Activated CD4-positive, alpha-beta T cell treated with anti-CD3 and anti-CD28 coated beads, Interleukin-2, amount 10 ng/mL, durations not matched to agents 7 days and 5 days (primary cell): ENCODE data around the gene PAK2. TPM values are rescaled to one million over a fixed set of nuclear protein-coding genes. Genes with fewer than 3 reads are reported as not detected.
"Not testable (repeated sequence)": the region's sequence is repeated elsewhere in the genome, so short reads cannot be mapped to it uniquely, and the experiment has no call there.

ENCODE experiments used
- CTCF ChIA-PET: fragments of 350-600 bp; sonication (Branson Sonifier 250); formaldehyde crosslinking; loops from one replicate; lab custom pipeline; 2021; ENCODE audit warnings: antibody characterized with exemption; lab: Charles Lee
- POLR2A ChIA-PET: fragments of 350-600 bp; sonication (Branson Sonifier 250); formaldehyde crosslinking; loops from one replicate; lab custom pipeline; 2021; ENCODE audit warnings: antibody characterized with exemption; lab: Charles Lee
- DNase-seq: peaks from one replicate; pipeline ENCODE4 v3.0.0-alpha.2; 2020
- H3K27ac Mint-ChIP-seq: one replicate; pipeline ENCODE4 v1.8.0; 2021; ENCODE audit warnings: mild to moderate bottlenecking, moderate library complexity, mixed read lengths
- H3K27me3 Mint-ChIP-seq: one replicate; pipeline ENCODE4 v1.8.0; 2021; ENCODE audit warnings: mixed read lengths
- H3K36me3 Mint-ChIP-seq: one replicate; pipeline ENCODE4 v1.8.0; 2021; ENCODE audit warnings: low read depth, mixed read lengths
- H3K4me1 Mint-ChIP-seq: one replicate; pipeline ENCODE4 v1.8.0; 2021; ENCODE audit warnings: mixed read lengths
- H3K4me3 Mint-ChIP-seq: one replicate; pipeline ENCODE4 v1.8.0; 2021; ENCODE audit warnings: mild to moderate bottlenecking, moderate library complexity, mixed read lengths
- H3K9me3 Mint-ChIP-seq: one replicate; pipeline ENCODE4 v1.8.0; 2021; ENCODE audit warnings: mixed read lengths
- total RNA-seq, 2 experiments: library from RNA; stranded (reverse); gene quantifications; one replicate each; pipeline ENCODE4 v1.2.3, GENCODE V29; 2021

PAK2 gene
- total RNA-seq, 2 experiments from 2014 or later = 88.6 to 98.5 TPM

DNA sequence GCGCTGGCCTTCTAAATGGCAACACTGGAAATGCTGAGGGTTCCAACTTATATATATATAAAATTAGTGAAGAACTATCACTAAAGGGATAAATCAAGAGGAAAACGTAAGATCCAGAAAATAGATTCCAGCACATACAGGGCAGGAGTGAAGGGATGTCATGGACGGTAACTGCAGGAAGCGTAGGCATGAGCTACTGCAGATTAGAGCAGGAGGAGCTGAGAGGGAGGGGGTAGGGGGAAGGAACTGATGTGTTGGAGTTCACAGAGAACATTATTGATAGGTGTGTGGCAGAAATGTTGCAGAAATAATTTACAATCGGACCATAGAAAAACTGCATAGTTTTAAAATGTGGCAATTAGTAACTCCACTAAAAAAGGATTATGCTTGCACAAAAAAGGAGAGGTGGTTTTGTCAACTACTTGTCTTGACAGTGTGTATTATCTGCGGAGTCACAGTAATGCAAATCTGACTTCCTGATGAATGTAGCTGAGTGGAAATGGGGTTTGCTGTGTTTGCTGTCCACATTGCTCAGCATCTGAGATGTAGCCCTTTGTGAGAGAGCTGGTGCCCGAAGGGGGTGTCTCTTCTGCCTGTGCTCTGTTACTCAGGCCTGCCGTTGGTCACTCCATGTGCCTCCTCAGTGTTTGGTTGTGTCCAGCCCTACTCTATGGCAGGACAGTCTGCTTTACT, 61.2 kb downstream of the PAK2 start:
- Mint-ChIP-seq H3K27ac (no peak overlapping the region), H3K36me3 (peaks cover 48% of the 10 kb centered on the region), H3K9me3 (no peaks in the 10 kb centered on the region), H3K4me3 (no peak overlapping the region), H3K4me1 (peaks cover 21% of the 10 kb centered on the region), H3K27me3 (no peaks in the 10 kb centered on the region)
- no peak for DNase-seq
- ChIA-PET POLR2A (no interaction called here), CTCF (interaction anchor here (0.7 to 1.0 kb wide), 2 partner anchors 15 to 49 kb away, joined by 3 to 4 read pairs; no protein-coding TSS in a partner anchor)

DNA sequence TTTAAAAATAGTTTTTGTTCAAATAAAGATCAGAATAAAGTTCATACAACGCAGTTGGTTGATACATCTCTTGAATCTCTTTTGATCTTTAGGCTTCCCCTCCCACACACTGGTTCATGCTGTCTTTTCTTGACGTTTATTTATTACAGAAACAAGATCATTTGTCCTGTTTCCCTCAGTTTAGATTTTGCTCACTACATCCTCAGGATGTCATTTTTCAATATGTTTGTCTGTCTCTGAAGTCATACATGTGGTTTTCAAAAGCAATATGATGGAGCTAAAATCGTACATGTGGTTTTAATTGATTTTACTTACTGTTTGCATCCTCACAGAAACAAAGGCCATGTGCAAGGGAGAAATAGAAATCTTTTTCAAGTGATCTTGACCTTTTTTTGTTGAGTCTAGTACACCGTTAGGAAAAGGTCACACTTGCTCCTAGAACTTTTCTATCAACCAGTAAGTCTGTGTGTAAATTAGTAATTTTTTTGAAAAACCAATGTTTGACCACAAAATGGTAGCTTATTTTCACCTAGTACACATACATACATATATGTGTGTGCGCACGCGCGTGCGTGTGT, 64.3 kb downstream of the PAK2 start:
- H3K4me3 Mint-ChIP-seq = no peak overlapping the region
- H3K36me3 Mint-ChIP-seq = peaks cover 60% of the 10 kb centered on the region
- POLR2A ChIA-PET = interaction anchor here (0.6 kb wide), 1 partner anchor 214 kb away, joined by 3 read pairs; no protein-coding TSS in a partner anchor
- CTCF ChIA-PET = interaction anchor here (1.4 kb wide), 1 partner anchor 13 kb away, joined by 3 read pairs; no protein-coding TSS in a partner anchor
- H3K27ac Mint-ChIP-seq = peak overlapping the region; percentile 22
- H3K27me3 Mint-ChIP-seq = no peaks in the 10 kb centered on the region
- H3K9me3 Mint-ChIP-seq = no peaks in the 10 kb centered on the region
- no peak for DNase-seq
- H3K4me1 Mint-ChIP-seq = peaks cover 21% of the 10 kb centered on the region

DNA sequence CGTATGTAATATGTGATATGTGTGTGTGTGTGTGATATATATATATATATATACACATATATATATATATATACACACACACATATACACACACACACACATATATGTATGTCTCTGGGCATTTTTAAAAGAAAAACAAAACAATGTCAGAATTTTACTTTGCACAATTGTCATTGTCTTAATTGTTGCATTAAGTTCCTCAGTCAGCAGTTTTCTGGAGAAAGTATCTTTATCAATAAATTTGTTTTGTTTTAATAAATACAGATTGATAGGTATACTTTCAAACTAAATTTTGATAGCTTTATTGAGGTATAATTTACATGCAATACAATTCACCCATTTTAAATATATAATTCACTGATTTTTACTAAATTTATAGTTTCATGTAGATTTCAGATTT, 65.1 kb downstream of the PAK2 start:
- H3K4me3 Mint-ChIP-seq = no peak overlapping the region

DNA sequence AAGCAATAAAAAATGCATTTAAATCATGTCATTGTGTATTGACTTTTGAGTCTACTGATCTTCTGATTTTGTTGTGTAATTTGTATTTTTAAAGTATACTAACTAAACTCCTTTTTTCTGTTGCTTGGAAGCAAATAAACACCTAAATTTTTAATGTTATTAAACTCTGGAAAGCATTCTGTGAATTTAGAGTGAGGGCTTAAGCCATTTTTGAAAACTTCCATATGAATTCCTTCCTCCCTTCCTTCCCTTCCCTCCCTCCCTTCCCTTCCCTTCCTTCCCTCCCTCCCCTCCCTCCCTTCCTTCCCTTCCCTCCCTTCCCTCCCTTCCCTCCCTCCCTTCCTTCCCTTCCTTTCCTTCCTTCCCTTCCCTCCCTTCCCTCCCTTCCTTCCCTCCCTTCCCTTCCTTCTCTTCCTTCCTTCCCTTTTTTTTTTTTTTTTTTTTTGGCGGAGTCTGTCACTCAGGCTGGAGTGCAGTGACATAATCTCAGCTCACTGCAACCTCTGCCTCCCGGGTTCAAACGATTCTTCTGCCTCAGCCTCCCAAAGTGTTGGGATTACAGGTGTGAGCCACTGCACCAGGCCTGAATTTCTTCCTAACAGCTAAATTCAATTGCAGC, 71.4 kb downstream of the PAK2 start:
- H3K36me3 Mint-ChIP-seq = peaks cover 62% of the 10 kb centered on the region
- H3K4me1 Mint-ChIP-seq = no peaks in the 10 kb centered on the region
- ChIA-PET CTCF (no interaction called here), POLR2A (no interaction called here)
- no peaks in the 10 kb centered on the region for H3K27me3 Mint-ChIP-seq
- peak overlapping the region; percentile 36 for H3K27ac Mint-ChIP-seq
- DNase-seq = no peak
- H3K4me3 Mint-ChIP-seq = no peak overlapping the region
- H3K9me3 Mint-ChIP-seq = no peaks in the 10 kb centered on the region

More for the DNA sequence above, 65.1 kb downstream of the PAK2 start:
- peaks cover 21% of the 10 kb centered on the region for H3K4me1 Mint-ChIP-seq
- peaks cover 61% of the 10 kb centered on the region for H3K36me3 Mint-ChIP-seq
- no peak overlapping the region for H3K27ac Mint-ChIP-seq
- CTCF ChIA-PET = interaction anchor here (1.4 kb wide), 1 partner anchor 14 kb away, joined by 3 read pairs; no protein-coding TSS in a partner anchor
- POLR2A ChIA-PET = no interaction called here
- DNase-seq = no peak
- H3K9me3 Mint-ChIP-seq = no peaks in the 10 kb centered on the region
- no peaks in the 10 kb centered on the region for H3K27me3 Mint-ChIP-seq

DNA sequence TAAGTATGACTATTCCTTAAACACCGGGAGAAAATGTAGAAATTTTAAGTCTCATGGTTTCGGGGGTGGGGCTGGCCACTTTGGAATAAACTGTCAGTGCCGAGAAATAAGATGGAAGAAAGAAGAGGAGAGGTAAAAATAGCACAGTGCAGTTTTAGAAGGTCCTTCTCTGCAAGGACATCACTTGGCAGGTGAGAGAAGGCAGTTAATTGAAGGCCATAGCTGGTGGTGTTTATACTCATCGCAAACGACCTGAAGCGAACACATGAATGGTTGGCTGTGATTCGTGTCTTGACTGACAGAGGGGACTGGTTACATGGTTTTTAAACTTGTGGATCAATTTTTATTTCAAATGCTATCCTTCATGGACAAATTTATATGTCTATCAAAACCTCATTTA, 73.2 kb downstream of the PAK2 start:
- H3K27me3 Mint-ChIP-seq = no peaks in the 10 kb centered on the region
- no peaks in the 10 kb centered on the region for H3K4me1 Mint-ChIP-seq
- ChIA-PET POLR2A (no interaction called here), CTCF (no interaction called here)
- H3K36me3 Mint-ChIP-seq = peaks cover 50% of the 10 kb centered on the region
- no peak overlapping the region for H3K27ac Mint-ChIP-seq
- no peak overlapping the region for H3K4me3 Mint-ChIP-seq
- no peaks in the 10 kb centered on the region for H3K9me3 Mint-ChIP-seq
- no peak for DNase-seq

DNA sequence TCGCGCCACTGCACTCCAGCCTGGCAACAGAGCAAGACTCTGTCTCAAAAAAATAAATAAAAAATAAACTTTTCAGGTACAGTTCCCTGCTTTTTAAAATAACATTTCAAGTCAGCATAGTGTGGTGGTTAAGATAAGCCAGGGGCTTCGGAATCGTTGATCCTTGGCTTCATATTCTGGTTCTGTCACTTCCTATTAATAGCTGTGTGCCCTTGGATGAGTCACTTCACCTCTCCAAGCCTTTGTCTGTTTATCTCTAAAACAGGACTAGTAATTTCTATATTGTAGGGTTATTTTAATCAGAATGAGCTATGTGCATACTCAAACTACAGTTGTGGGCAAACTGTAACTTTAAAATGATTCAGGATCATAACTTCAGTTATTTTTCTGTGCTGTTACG, 74.2 kb downstream of the PAK2 start:
- ChIA-PET CTCF (interaction anchor here (0.6 to 1.0 kb wide), 2 partner anchors 9 to 233 kb away, joined by 3 read pairs; no protein-coding TSS in a partner anchor), POLR2A (no interaction called here)
- Mint-ChIP-seq H3K27ac (no peak overlapping the region), H3K27me3 (no peaks in the 10 kb centered on the region), H3K36me3 (peaks cover 44% of the 10 kb centered on the region), H3K4me1 (no peaks in the 10 kb centered on the region), H3K9me3 (no peaks in the 10 kb centered on the region), H3K4me3 (no peak overlapping the region)
- no peak for DNase-seq

DNA sequence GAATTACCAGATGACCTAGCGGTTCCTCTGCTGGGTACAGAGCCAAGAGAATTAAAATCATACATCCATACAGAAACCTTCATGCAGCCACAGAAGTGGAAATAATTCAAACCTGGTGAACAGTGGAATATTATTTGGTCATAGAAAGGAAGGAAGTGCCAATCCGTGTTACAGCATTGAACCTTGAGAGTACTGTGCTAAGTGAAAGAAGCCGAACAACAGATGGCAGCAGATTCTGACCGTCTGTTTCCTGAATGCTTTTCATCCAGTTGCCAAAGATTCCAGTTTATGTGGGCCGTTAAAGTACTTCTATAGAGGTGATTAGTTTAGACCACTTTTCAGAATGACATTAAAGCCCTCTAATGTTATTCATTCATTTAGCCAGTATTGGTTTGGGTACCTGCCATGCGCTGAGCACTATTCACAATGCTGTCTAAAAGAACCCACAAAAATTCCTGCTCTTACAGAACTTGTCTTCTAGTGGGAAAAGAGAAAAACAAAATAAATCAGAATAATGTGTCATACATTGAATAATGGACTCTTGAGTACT, 82.2 kb downstream of the PAK2 start:
- no peak for DNase-seq
- Mint-ChIP-seq H3K27ac (no peak overlapping the region), H3K36me3 (peaks cover 47% of the 10 kb centered on the region), H3K4me3 (no peak overlapping the region), H3K9me3 (no peaks in the 10 kb centered on the region), H3K4me1 (no peaks in the 10 kb centered on the region), H3K27me3 (no peaks in the 10 kb centered on the region)
- ChIA-PET POLR2A (no interaction called here), CTCF (interaction anchor here (1.1 kb wide), 1 partner anchor 8 kb away, joined by 3 read pairs; no protein-coding TSS in a partner anchor)

GRCh38 chr3:196829651-196830050, 90.0 kb downstream of the PAK2 start:
- CTCF ChIA-PET = interaction anchor here (0.8 kb wide), 1 partner anchor 140 kb away, joined by 3 read pairs; no protein-coding TSS in a partner anchor
- H3K36me3 Mint-ChIP-seq = peaks cover 17% of the 10 kb centered on the region
- H3K27ac Mint-ChIP-seq, POLR2A ChIA-PET, H3K9me3 Mint-ChIP-seq, DNase-seq, H3K27me3 Mint-ChIP-seq, H3K4me1 Mint-ChIP-seq, H3K4me3 Mint-ChIP-seq: not testable (repeated sequence)

DNA sequence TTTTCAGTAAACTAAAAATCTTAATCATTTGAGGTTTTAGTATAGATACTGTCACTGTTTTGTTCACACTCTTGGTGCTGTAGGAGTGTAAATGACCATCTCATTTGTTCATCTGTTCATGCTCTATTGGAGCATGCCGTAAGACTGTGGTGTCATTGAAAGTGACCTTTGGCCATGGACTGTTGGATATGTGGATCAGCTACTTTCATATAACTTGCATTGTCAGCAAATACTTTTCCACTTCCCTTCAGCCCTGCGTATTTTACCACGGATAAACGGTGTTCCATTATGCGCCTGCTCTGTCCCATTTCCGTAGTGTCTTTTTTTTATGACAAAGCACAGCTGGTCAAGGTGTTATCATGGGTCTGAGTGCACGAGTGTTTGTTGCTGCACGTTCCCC, 95.4 kb downstream of the PAK2 start:
- Mint-ChIP-seq H3K27ac (no peak overlapping the region), H3K36me3 (peaks cover 7% of the 10 kb centered on the region), H3K27me3 (no peaks in the 10 kb centered on the region), H3K4me1 (no peaks in the 10 kb centered on the region), H3K9me3 (no peaks in the 10 kb centered on the region), H3K4me3 (no peak overlapping the region)
- DNase-seq = no peak
- POLR2A ChIA-PET = no interaction called here
- CTCF ChIA-PET = interaction anchor here (1.7 kb wide), 1 partner anchor 107 kb away, joined by 4 read pairs; the partner anchor contains the start of gene NCBP2

DNA sequence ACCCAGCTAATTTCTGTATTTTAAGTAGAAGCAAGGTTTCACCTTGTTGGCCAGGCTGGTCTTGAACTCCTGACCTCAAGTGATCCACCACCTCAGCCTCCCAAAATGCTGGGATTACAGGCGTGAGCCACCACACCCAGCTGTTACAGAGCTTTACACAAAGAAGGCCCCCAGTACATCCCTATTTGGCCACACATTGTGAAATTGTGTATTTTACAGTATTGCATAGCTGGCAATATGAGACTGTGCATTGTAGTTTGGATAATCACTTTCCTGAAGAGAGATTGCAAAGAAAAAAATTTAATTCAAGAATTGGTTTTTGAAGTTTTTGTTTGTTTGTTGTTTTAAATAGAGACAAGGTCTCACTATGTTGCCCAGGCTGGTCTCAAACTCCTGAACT, 97.0 kb downstream of the PAK2 start:
- H3K4me3 Mint-ChIP-seq, H3K27ac Mint-ChIP-seq, POLR2A ChIA-PET, H3K4me1 Mint-ChIP-seq, H3K9me3 Mint-ChIP-seq, DNase-seq, H3K27me3 Mint-ChIP-seq, H3K36me3 Mint-ChIP-seq: not testable (repeated sequence)
- CTCF ChIA-PET = interaction anchor here (1.3 kb wide), 1 partner anchor 13 kb away, joined by 5 read pairs; no protein-coding TSS in a partner anchor

GRCh38 chr3:196837819-196838420, 98.3 kb downstream of the PAK2 start:
- Mint-ChIP-seq H3K36me3 (no peaks in the 10 kb centered on the region), H3K4me1 (peaks cover 2% of the 10 kb centered on the region), H3K9me3 (no peaks in the 10 kb centered on the region), H3K4me3 (no peak overlapping the region), H3K27ac (no peak overlapping the region), H3K27me3 (no peaks in the 10 kb centered on the region)
- CTCF ChIA-PET = interaction anchor here (0.6 to 1.3 kb wide), 4 partner anchors 12 to 309 kb away, joined by 3 to 5 read pairs (median 4); no protein-coding TSS in a partner anchor
- POLR2A ChIA-PET = no interaction called here
- peak; percentile 78 for DNase-seq

DNA sequence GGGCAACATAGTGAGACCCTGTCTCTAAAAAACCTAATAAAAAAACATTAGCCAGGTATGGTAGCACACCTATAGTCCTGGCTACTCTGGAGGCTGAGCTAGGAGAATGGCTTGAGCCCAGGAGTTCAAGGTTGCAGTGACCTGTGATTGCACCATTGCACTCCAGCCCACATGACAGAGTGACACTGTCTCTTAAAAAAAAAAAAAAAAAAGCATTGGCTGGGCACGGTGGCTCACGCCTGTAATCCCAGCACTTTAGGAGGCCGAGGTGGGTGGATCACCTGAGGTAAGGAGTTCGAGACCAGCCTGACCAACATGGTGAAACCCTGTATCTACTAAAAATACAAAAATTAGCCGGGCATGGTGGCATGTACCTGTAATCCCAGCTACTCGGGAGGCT, 99.7 kb downstream of the PAK2 start:
- DNase-seq, H3K4me1 Mint-ChIP-seq, H3K36me3 Mint-ChIP-seq, H3K27ac Mint-ChIP-seq, POLR2A ChIA-PET, H3K9me3 Mint-ChIP-seq, H3K27me3 Mint-ChIP-seq, H3K4me3 Mint-ChIP-seq: not testable (repeated sequence)
- CTCF ChIA-PET = interaction anchor here (0.7 kb wide), 1 partner anchor 139 kb away, joined by 3 read pairs; no protein-coding TSS in a partner anchor
